Esophagus squamous epithelium (tissue), 5 donors: ENCODE measurements around the gene RAB14. TPM values are rescaled to one million over a fixed set of nuclear protein-coding genes. Genes with fewer than 3 reads are reported as not detected.

ENCODE experiments used
- DNase-seq: peaks from one replicate; lab custom pipeline; 2025; lab: John Stamatoyannopoulos, UW
- H3K27ac ChIP-seq, 4 donors: fragments of 200-600 bp; sonication (generic); one replicate each; pipeline ENCODE4 v1.5.1; 2016 to 2019; ENCODE audit warnings: mild to moderate bottlenecking in 1 of 4
- H3K27me3 ChIP-seq, 4 donors: fragments of 200-600 bp; sonication (generic); 1 replicate in 3 of 4; 2 replicates in 1 of 4; pipeline versions ENCODE4 v1.5.1 to v1.6.0; 2017 to 2021; ENCODE audit warnings: antibody characterized with exemption in 1 of 4
- H3K36me3 ChIP-seq, 3 donors: fragments of 200-600 bp; sonication (generic); one replicate each; pipeline ENCODE4 v1.5.1; 2016 to 2019
- H3K4me1 ChIP-seq, 3 donors: fragments of 200-600 bp; sonication (generic); one replicate each; pipeline ENCODE4 v1.5.1; 2017 to 2019
- H3K4me3 ChIP-seq, 4 donors: fragments of 200-600 bp; sonication (generic); 1 replicate in 3 of 4; 2 replicates in 1 of 4; pipeline ENCODE4 v1.5.1; 2016 to 2019; ENCODE audit warnings: mild to moderate bottlenecking in 2 of 4, moderate library complexity in 1 of 4
- H3K9me3 ChIP-seq, 3 donors: fragments of 200-600 bp; sonication (generic); one replicate each; pipeline ENCODE4 v1.5.1; 2016 to 2019
- CTCF ChIP-seq, 6 experiments: fragments of 450-650 bp in 4 of 6; fragments of 200-600 bp in 2 of 6; sonication (generic) in 2 of 6; IDR thresholded peaks; one replicate each; pipeline ENCODE4 v1.5.1; 2016 to 2019; ENCODE audit warnings: antibody characterized with exemption in 6 of 6, mild to moderate bottlenecking in 4 of 6, moderate library complexity in 4 of 6
- POLR2A ChIP-seq, 4 donors: fragments of 450-650 bp; IDR thresholded peaks; one replicate each; pipeline ENCODE4 v1.6.1; 2017; ENCODE audit warnings: antibody characterized with exemption in 4 of 4, mild to moderate bottlenecking in 4 of 4, moderate library complexity in 3 of 4
- WGBS, 2 donors: methylation state at CpG; one replicate each; pipeline ENCODE4 v1.1.5; 2018; 5-methylcytosine and 5-hydroxymethylcytosine counted together
- intact Hi-C: fragments of 100-400 bp; cut with DNase I; formaldehyde crosslinking; loops from one replicate; pipeline ENCODE4 v1.15.0; 2022
- total RNA-seq, 4 donors: library from RNA; depleted of rRNA; stranded (reverse); fragments of >200 nt; gene quantifications; one replicate each; pipeline ENCODE4 v1.1.0, GENCODE V29; 2016
- donor health status: DM: yes; HTN: yes; CAD: no.

RAB14 gene
- total RNA-seq, 4 donors from 2014 or later, result 36.7 to 56.5 (median 42.8) TPM

- no peaks in the 10 kb centered on the region for H3K27me3 ChIP-seq
- no peaks in the 10 kb centered on the region for H3K36me3 ChIP-seq
- no peaks in the 10 kb centered on the region for H3K4me1 ChIP-seq
- 68 to 81% methylated on average over 4 to 5 of the region's 5 CpGs for WGBS, 2 donors
- H3K27ac ChIP-seq, result peak overlapping the region in 1 of 4 donors; percentile 9
- TF ChIP-seq CTCF (IDR thresholded peaks at IDR 0.05) (no peak), POLR2A (IDR thresholded peaks at IDR 0.05) (no peak)
- intact Hi-C loops, result no loop called here
- DNase-seq, result no peak
- no peak overlapping the region for H3K4me3 ChIP-seq
- H3K9me3 ChIP-seq, result peaks cover 0 to 11% (median 0%) of the 10 kb centered on the region in 3 donors
These were observed 40.7 kb upstream of the RAB14 start for GRCh38 chr9:121242219-121242958.

GRCh38 chr9:121240472-121241135 lies 38.9 kb upstream of the RAB14 start:
- no peak for DNase-seq
- WGBS, 2 donors, result 80 to 83% methylated on average over 6 of the region's 6 CpGs
- no peaks in the 10 kb centered on the region for H3K4me1 ChIP-seq
- H3K9me3 ChIP-seq, result peaks cover 0 to 11% (median 0%) of the 10 kb centered on the region in 3 donors
- intact Hi-C loops, result no loop called here
- TF ChIP-seq POLR2A (IDR thresholded peaks at IDR 0.05) (no peak), CTCF (IDR thresholded peaks at IDR 0.05) (no peak)
- no peak overlapping the region for H3K4me3 ChIP-seq
- H3K27ac ChIP-seq, result no peak overlapping the region
- H3K36me3 ChIP-seq, result peaks cover 0 to 6% (median 0%) of the 10 kb centered on the region in 3 donors
- no peaks in the 10 kb centered on the region for H3K27me3 ChIP-seq

GRCh38 chr9:121239851-121240250 lies 38.2 kb upstream of the RAB14 start:
- H3K36me3 ChIP-seq, result peaks cover 0 to 14% (median 0%) of the 10 kb centered on the region in 3 donors
- no peak for DNase-seq
- no peak overlapping the region for H3K27ac ChIP-seq
- WGBS, 2 donors, result 95 to 98% methylated on average over 5 of the region's 5 CpGs
- TF ChIP-seq CTCF (IDR thresholded peaks at IDR 0.05) (no peak), POLR2A (IDR thresholded peaks at IDR 0.05) (no peak)
- H3K9me3 ChIP-seq, result peaks cover 0 to 11% (median 0%) of the 10 kb centered on the region in 3 donors
- H3K27me3 ChIP-seq, result no peaks in the 10 kb centered on the region
- no peak overlapping the region for H3K4me3 ChIP-seq
- intact Hi-C loops, result no loop called here
- no peaks in the 10 kb centered on the region for H3K4me1 ChIP-seq

- Histone ChIP-seq H3K4me3 (no peak overlapping the region), H3K27ac (no peak overlapping the region), H3K4me1 (no peaks in the 10 kb centered on the region), H3K36me3 (peaks cover 0 to 17% (median 0%) of the 10 kb centered on the region in 3 donors), H3K9me3 (peaks cover 0 to 5% (median 0%) of the 10 kb centered on the region in 3 donors), H3K27me3 (no peaks in the 10 kb centered on the region)
- DNase-seq, result no peak
- intact Hi-C loops, result no loop called here
- 84 to 93% methylated on average over 3 of the region's 3 CpGs for WGBS, 2 donors
- TF ChIP-seq CTCF (IDR thresholded peaks at IDR 0.05), result no peak
- TF ChIP-seq POLR2A (IDR thresholded peaks at IDR 0.05), result no peak
These were observed 37.4 kb upstream of the RAB14 start for GRCh38 chr9:121239071-121239470.

GRCh38 chr9:121237916-121238315 lies 36.2 kb upstream of the RAB14 start:
- no peaks in the 10 kb centered on the region for H3K4me1 ChIP-seq
- DNase-seq, result no peak
- WGBS, 2 donors, result 79 to 87% methylated on average over 3 of the region's 3 CpGs
- peaks cover 0 to 23% (median 0%) of the 10 kb centered on the region in 3 donors for H3K36me3 ChIP-seq
- no peak overlapping the region for H3K4me3 ChIP-seq
- intact Hi-C loops, result no loop called here
- no peaks in the 10 kb centered on the region for H3K27me3 ChIP-seq
- H3K27ac ChIP-seq, result no peak overlapping the region
- no peaks in the 10 kb centered on the region for H3K9me3 ChIP-seq
- TF ChIP-seq POLR2A (IDR thresholded peaks at IDR 0.05), result no peak
- TF ChIP-seq CTCF (IDR thresholded peaks at IDR 0.05), result no peak
